ENCODE results near the gene EME2. TPM values are rescaled to one million over a fixed set of nuclear protein-coding genes. Genes with fewer than 3 reads are reported as not detected.

Gene EME2
- total and polyA plus RNA-seq, 4 donors, result 1.4 to 9.0 (median 3.0) TPM

DNA sequence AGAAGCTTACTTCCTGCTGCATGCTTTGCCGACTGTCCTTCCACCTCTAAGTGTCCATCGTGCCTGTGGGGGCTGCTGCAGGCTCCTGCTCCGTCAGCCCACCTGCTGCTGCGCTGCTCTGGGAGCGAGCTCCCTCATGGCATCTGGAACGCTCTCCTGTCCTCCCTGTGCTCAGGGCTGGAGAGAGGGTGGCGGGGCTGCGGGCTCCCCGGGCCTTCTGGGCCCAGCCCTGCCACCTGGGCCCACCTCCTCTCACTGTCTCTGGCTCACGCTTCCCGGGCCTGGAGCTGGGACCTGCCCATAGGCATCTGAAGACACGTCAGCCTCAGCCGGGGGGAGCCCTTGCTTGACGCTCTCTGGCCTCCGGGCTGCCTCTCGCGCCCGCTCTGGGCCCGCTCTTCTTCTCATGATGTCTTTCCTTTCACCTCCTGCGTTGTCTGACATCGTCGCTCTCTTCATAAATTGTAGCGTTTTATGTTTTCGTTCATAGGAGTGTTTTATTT is 28.2 kb upstream of the EME2 start:
- Histone ChIP-seq H3K4me1 (ENCODE audit: control insufficient read depth in 4 of 4, insufficient read depth in 4 of 4, low read length in 3 of 4) (no peaks in the 10 kb centered on the region), H3K27me3 (ENCODE audit: control insufficient read depth in 4 of 4, insufficient read depth in 4 of 4, low read length in 3 of 4) (no peaks in the 10 kb centered on the region), H3K4me3 (ENCODE audit: low read depth in 1 of 3, low read length in 3 of 3) (no peak overlapping the region), H3K36me3 (ENCODE audit: control insufficient read depth in 4 of 4, insufficient read depth in 3 of 4, low read depth in 1 of 4, low read length in 3 of 4) (peaks cover 6 to 62% (median 22%) of the 10 kb centered on the region in 4 donors), H3K9me3 (ENCODE audit: control insufficient read depth in 4 of 4, low read length in 3 of 4) (no peaks in the 10 kb centered on the region), H3K27ac (ENCODE audit: low read depth in 1 of 2, low read length in 2 of 2) (no peak overlapping the region), H3K9ac (ENCODE audit: low read depth in 1 of 2, low read length in 2 of 2) (no peak overlapping the region)
- WGBS, result 95% methylated on average over 24 of the region's 24 CpGs
- TF ChIP-seq, protein P1, sequence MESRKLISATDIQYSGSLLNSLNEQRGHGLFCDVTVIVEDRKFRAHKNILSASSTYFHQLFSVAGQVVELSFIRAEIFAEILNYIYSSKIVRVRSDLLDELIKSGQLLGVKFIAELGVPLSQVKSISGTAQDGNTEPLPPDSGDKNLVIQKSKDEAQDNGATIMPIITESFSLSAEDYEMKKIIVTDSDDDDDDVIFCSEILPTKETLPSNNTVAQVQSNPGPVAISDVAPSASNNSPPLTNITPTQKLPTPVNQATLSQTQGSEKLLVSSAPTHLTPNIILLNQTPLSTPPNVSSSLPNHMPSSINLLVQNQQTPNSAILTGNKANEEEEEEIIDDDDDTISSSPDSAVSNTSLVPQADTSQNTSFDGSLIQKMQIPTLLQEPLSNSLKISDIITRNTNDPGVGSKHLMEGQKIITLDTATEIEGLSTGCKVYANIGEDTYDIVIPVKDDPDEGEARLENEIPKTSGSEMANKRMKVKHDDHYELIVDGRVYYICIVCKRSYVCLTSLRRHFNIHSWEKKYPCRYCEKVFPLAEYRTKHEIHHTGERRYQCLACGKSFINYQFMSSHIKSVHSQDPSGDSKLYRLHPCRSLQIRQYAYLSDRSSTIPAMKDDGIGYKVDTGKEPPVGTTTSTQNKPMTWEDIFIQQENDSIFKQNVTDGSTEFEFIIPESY (IDR thresholded peaks at IDR 0.05), result no peak
- no peak for TF ChIP-seq NR2F2 (IDR thresholded peaks at IDR 0.05)
- no peak for TF ChIP-seq JUND (IDR thresholded peaks at IDR 0.05)
- TF ChIP-seq, protein P2, sequence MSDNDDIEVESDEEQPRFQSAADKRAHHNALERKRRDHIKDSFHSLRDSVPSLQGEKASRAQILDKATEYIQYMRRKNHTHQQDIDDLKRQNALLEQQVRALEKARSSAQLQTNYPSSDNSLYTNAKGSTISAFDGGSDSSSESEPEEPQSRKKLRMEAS (IDR thresholded peaks at IDR 0.05), result no peak
- no peak for TF ChIP-seq TAF1 (conservative IDR thresholded peaks at IDR 0.05)
- DNase-seq (ENCODE audit: low spot score), result no peak

- H3K36me3 ChIP-seq (ENCODE audit: control insufficient read depth in 4 of 4, insufficient read depth in 3 of 4, low read depth in 1 of 4, low read length in 3 of 4), result peaks cover 6 to 64% (median 24%) of the 10 kb centered on the region in 4 donors
- no peak for DNase-seq (ENCODE audit: low spot score)
- H3K4me3 ChIP-seq (ENCODE audit: low read depth in 1 of 3, low read length in 3 of 3), result no peak overlapping the region
- H3K4me1 ChIP-seq (ENCODE audit: control insufficient read depth in 4 of 4, insufficient read depth in 4 of 4, low read length in 3 of 4), result no peaks in the 10 kb centered on the region
- no peak overlapping the region for H3K9ac ChIP-seq (ENCODE audit: low read depth in 1 of 2, low read length in 2 of 2)
- H3K9me3 ChIP-seq (ENCODE audit: control insufficient read depth in 4 of 4, low read length in 3 of 4), result no peaks in the 10 kb centered on the region
- WGBS, result 95% methylated on average over 25 of the region's 25 CpGs
- no peak overlapping the region for H3K27ac ChIP-seq (ENCODE audit: low read depth in 1 of 2, low read length in 2 of 2)
- no peak for TF ChIP-seq SP1 (IDR thresholded peaks at IDR 0.05)
- TF ChIP-seq RAD21 (IDR thresholded peaks at IDR 0.05), result no peak
- H3K27me3 ChIP-seq (ENCODE audit: control insufficient read depth in 4 of 4, insufficient read depth in 4 of 4, low read length in 3 of 4), result no peaks in the 10 kb centered on the region
Measured at GRCh38 chr16:1745181-1745899, 27.3 kb upstream of the EME2 start.

GRCh38 chr16:1745900-1746692 is 26.5 kb upstream of the EME2 start:
- H3K9ac ChIP-seq (ENCODE audit: low read depth in 1 of 2, low read length in 2 of 2), result no peak overlapping the region
- H3K4me1 ChIP-seq (ENCODE audit: control insufficient read depth in 4 of 4, insufficient read depth in 4 of 4, low read length in 3 of 4), result no peaks in the 10 kb centered on the region
- no peak overlapping the region for H3K4me3 ChIP-seq (ENCODE audit: low read depth in 1 of 3, low read length in 3 of 3)
- no peaks in the 10 kb centered on the region for H3K27me3 ChIP-seq (ENCODE audit: control insufficient read depth in 4 of 4, insufficient read depth in 4 of 4, low read length in 3 of 4)
- no peak overlapping the region for H3K27ac ChIP-seq (ENCODE audit: low read depth in 1 of 2, low read length in 2 of 2)
- peaks cover 6 to 59% (median 25%) of the 10 kb centered on the region in 4 donors for H3K36me3 ChIP-seq (ENCODE audit: control insufficient read depth in 4 of 4, insufficient read depth in 3 of 4, low read depth in 1 of 4, low read length in 3 of 4)
- no peaks in the 10 kb centered on the region for H3K9me3 ChIP-seq (ENCODE audit: control insufficient read depth in 4 of 4, low read length in 3 of 4)
- no peak for DNase-seq (ENCODE audit: low spot score)
- 96% methylated on average over 29 of the region's 29 CpGs for WGBS
- TF ChIP-seq FOXA1 (IDR thresholded peaks at IDR 0.05), result no peak
- TF ChIP-seq REST (IDR thresholded peaks at IDR 0.05), result no peak
- no peak for TF ChIP-seq GABPA (IDR thresholded peaks at IDR 0.05 in 1 of 2, conservative IDR thresholded peaks at IDR 0.05 in 1 of 2)
- TF ChIP-seq, protein P3, sequence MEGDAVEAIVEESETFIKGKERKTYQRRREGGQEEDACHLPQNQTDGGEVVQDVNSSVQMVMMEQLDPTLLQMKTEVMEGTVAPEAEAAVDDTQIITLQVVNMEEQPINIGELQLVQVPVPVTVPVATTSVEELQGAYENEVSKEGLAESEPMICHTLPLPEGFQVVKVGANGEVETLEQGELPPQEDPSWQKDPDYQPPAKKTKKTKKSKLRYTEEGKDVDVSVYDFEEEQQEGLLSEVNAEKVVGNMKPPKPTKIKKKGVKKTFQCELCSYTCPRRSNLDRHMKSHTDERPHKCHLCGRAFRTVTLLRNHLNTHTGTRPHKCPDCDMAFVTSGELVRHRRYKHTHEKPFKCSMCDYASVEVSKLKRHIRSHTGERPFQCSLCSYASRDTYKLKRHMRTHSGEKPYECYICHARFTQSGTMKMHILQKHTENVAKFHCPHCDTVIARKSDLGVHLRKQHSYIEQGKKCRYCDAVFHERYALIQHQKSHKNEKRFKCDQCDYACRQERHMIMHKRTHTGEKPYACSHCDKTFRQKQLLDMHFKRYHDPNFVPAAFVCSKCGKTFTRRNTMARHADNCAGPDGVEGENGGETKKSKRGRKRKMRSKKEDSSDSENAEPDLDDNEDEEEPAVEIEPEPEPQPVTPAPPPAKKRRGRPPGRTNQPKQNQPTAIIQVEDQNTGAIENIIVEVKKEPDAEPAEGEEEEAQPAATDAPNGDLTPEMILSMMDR (IDR thresholded peaks at IDR 0.05; ENCODE audit: low read depth, low read length, missing input control), result no peak
- TF ChIP-seq HNF4G (IDR thresholded peaks at IDR 0.05), result no peak
- TF ChIP-seq JUND (IDR thresholded peaks at IDR 0.05), result no peak
- TF ChIP-seq ATF3 (IDR thresholded peaks at IDR 0.05), result no peak
- no peak for TF ChIP-seq EGR1 (IDR thresholded peaks at IDR 0.05; ENCODE audit: low read depth in 2 of 2)
- TF ChIP-seq RAD21 (IDR thresholded peaks at IDR 0.05), result no peak
- TF ChIP-seq, protein P2 (IDR thresholded peaks at IDR 0.05), result no peak
- no peak for TF ChIP-seq SP1 (IDR thresholded peaks at IDR 0.05)
- no peak for TF ChIP-seq RXRA (IDR thresholded peaks at IDR 0.05)

All from liver (tissue), 9 donors.